ENCODE measurements around the gene TBX5. TPM values are rescaled to one million over a fixed set of nuclear protein-coding genes. Genes with fewer than 3 reads are reported as not detected.

Gene TBX5
- total RNA-seq, 6 experiments from 2014 or later, result not detected

DNA sequence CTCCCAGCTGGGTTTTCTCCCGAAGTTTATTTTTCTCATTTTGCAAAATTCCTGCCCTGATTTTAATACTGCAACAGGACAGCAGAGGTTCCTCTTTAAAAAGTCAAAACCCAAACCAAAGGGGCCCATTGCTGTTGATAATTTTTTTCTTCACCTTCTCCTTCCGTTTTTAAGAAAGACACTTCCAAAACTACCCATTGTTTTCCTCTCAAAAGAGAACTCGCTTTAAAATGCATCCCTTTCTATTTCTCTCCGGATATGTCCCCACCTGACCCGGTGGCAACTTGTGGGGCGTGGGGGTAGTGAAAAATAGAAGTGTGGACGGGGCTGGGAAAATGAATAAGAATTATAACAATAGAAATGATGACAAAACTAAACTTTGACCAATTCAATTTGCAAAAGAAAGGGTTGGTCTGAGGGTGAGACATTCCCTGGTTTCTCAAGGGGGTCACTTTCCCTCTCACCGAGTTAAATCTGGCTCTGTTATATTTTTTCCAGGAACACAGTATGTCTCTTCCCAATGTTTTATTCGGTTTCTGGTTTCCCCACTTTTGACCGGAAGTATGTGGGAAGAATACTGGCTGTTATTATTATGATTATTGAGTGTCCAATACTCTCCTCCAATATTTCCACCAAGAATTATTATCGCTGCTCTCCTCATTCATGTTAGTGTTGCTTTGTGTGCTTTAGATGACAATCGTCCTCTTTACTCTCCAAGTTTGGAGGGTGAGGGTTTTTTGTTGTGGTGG lies 4.1 kb upstream of the TBX5 start:
- WGBS (ENCODE audit: insufficient coverage, low coverage, low lambda C conversion rate, missing lambda C conversion rate), result 13% methylated on average over 12 of the region's 12 CpGs
- Histone ChIP-seq H3K4me1 (peaks cover 0 to 10% (median 0%) of the 10 kb centered on the region in 4 donors), H3K27me3 (peaks cover 10 to 46% of the 10 kb centered on the region in 2 donors), H3K27ac (no peak overlapping the region), H3K9me3 (no peaks in the 10 kb centered on the region), H3K4me3 (no peak overlapping the region), H3K36me3 (no peaks in the 10 kb centered on the region)
- no peak for ATAC-seq
- TF ChIP-seq, protein P1, sequence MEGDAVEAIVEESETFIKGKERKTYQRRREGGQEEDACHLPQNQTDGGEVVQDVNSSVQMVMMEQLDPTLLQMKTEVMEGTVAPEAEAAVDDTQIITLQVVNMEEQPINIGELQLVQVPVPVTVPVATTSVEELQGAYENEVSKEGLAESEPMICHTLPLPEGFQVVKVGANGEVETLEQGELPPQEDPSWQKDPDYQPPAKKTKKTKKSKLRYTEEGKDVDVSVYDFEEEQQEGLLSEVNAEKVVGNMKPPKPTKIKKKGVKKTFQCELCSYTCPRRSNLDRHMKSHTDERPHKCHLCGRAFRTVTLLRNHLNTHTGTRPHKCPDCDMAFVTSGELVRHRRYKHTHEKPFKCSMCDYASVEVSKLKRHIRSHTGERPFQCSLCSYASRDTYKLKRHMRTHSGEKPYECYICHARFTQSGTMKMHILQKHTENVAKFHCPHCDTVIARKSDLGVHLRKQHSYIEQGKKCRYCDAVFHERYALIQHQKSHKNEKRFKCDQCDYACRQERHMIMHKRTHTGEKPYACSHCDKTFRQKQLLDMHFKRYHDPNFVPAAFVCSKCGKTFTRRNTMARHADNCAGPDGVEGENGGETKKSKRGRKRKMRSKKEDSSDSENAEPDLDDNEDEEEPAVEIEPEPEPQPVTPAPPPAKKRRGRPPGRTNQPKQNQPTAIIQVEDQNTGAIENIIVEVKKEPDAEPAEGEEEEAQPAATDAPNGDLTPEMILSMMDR (IDR thresholded peaks at IDR 0.05), result no peak
- TF ChIP-seq POLR2A (IDR thresholded peaks at IDR 0.05), result no peak
- intact Hi-C loops (cut with DNase I), result no loop called here
- DNase-seq, result no peak

DNA sequence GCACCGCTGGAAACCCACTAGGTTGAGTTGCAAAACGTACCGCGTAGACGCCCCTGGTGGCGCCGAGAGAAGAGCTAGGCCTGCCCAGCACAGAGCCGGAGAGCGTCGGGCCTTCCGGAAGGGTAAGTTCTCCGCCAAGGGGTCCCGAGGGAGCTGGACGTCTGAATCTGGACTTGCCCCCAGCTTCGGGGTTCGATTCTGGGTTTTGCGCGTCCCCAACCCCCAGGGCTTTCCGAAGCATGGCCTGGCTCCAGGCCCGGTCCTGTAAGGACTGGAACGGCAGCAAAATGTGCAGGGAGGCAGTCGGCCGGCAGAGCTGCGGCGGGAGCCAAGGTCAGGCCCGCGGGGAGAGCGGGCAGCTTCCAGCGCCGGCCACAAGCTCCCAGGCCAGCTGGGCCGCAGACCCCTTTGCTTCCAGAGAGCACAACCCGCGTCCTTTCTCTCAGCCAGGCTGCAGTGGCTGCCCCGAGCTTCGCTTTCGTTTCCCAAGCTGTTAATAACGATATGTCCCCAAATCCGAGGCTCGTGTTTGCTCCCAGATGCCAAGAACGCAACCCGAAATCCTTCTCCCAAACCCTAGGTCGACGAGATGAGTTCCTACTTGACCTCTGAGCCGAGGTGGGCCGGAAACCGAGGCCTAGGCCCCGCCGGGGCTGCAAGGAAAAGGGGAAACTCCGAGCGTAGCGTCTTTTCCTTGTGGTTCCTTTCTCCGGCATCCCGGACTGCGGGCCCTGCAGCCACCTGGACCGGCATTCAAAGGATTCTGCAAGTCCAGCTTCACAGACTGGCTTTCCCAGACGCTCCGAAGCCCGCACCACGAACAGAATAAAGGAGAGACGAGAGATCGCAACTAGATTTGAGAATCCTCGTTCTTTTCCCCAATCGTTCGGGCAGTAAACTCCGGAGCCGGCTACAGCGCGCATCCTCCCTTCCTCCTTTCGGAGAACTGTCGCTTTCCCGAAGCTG lies 3.2 kb upstream of the TBX5 start:
- ATAC-seq, result peak; percentile 41 to 63 (median 52)
- DNase-seq, result peak in 1 of 3 donors; percentile 31
- intact Hi-C loops (cut with DNase I), result no loop called here
- H3K27me3 ChIP-seq, result peaks cover 15 to 46% of the 10 kb centered on the region in 2 donors
- H3K4me3 ChIP-seq, result peak overlapping the region; percentile 14 to 33 (median 25)
- no peaks in the 10 kb centered on the region for H3K9me3 ChIP-seq
- no peak overlapping the region for H3K27ac ChIP-seq
- H3K4me1 ChIP-seq, result peaks cover 0 to 10% (median 0%) of the 10 kb centered on the region in 4 donors
- TF ChIP-seq POLR2A (IDR thresholded peaks at IDR 0.05), result no peak
- TF ChIP-seq, protein P1 (IDR thresholded peaks at IDR 0.05), result no peak
- WGBS (ENCODE audit: insufficient coverage, low coverage, low lambda C conversion rate, missing lambda C conversion rate), result 6% methylated on average over 12 of the region's 71 CpGs
- H3K36me3 ChIP-seq, result no peaks in the 10 kb centered on the region

- Histone ChIP-seq H3K4me1 (peaks cover 0 to 10% (median 0%) of the 10 kb centered on the region in 4 donors), H3K36me3 (no peaks in the 10 kb centered on the region), H3K9me3 (no peaks in the 10 kb centered on the region), H3K27me3 (peaks cover 15 to 46% of the 10 kb centered on the region in 2 donors), H3K27ac (no peak overlapping the region), H3K4me3 (no peak overlapping the region)
- WGBS (ENCODE audit: insufficient coverage, low coverage, low lambda C conversion rate, missing lambda C conversion rate), result 4% methylated on average over 21 of the region's 21 CpGs
- no peak for ATAC-seq
- TF ChIP-seq POLR2A (IDR thresholded peaks at IDR 0.05), result no peak
- TF ChIP-seq, protein P1 (IDR thresholded peaks at IDR 0.05), result no peak
- intact Hi-C loops (cut with DNase I), result no loop called here
- no peak for DNase-seq
Measured at GRCh38 chr12:114408471-114408885, 2.5 kb upstream of the TBX5 start.

- no peaks in the 10 kb centered on the region for H3K36me3 ChIP-seq
- H3K9me3 ChIP-seq, result no peaks in the 10 kb centered on the region
- H3K27me3 ChIP-seq, result peaks cover 15 to 40% of the 10 kb centered on the region in 2 donors
- DNase-seq (no peak), ATAC-seq (no peak)
- H3K27ac ChIP-seq, result no peak overlapping the region
- no peak overlapping the region for H3K4me3 ChIP-seq
- intact Hi-C loops (cut with DNase I), result no loop called here
- TF ChIP-seq POLR2A (IDR thresholded peaks at IDR 0.05), result no peak
- TF ChIP-seq, protein P1 (IDR thresholded peaks at IDR 0.05), result no peak
- H3K4me1 ChIP-seq, result peaks cover 0 to 10% (median 0%) of the 10 kb centered on the region in 4 donors
- 6% methylated on average over 23 of the region's 31 CpGs for WGBS (ENCODE audit: insufficient coverage, low coverage, low lambda C conversion rate, missing lambda C conversion rate)
Measured at GRCh38 chr12:114407842-114408411, 2.0 kb upstream of the TBX5 start.

Data from right lobe of liver (tissue), 6 donors.